Ovary (tissue), 9 donors: ENCODE results near the gene CIROP. TPM values are rescaled to one million over a fixed set of nuclear protein-coding genes. Genes with fewer than 3 reads are reported as not detected.

Source experiments
- DNase-seq, 5 donors: peaks; one replicate each; pipeline ENCODE4 v3.0.0-alpha.2; 2019 to 2020
- H3K27ac ChIP-seq, 2 donors: fragments of 200-600 bp; one replicate each; pipeline versions ENCODE4 v1.5.1 to v1.8.0; 2019 to 2022
- H3K27me3 ChIP-seq: fragments of 200-600 bp; one replicate; pipeline ENCODE4 v1.8.0; 2022
- H3K36me3 ChIP-seq: fragments of 200-600 bp; sonication (generic); one replicate; pipeline ENCODE4 v1.5.1; 2019
- H3K4me1 ChIP-seq: one replicate; pipeline ENCODE4 v1.8.1; 2013; ENCODE audit warnings: mild to moderate bottlenecking, moderate library complexity; ENCODE audit not compliant: insufficient read depth
- H3K4me3 ChIP-seq: fragments of 200-600 bp; sonication (generic); one replicate; pipeline ENCODE4 v1.5.1; 2017
- H3K9me3 ChIP-seq, 2 donors: fragments of 200-600 bp in 1 of 2; sonication (generic) in 1 of 2; one replicate each; pipeline versions ENCODE4 v1.5.1 to v1.8.1; 2013 to 2019; ENCODE audit warnings: mild to moderate bottlenecking in 1 of 2, moderate library complexity in 1 of 2
- EP300 ChIP-seq: sonication (generic); formaldehyde crosslinking; IDR thresholded peaks from one replicate; pipeline ENCODE4 v1.6.1; 2017; ENCODE audit warnings: antibody characterized with exemption
- POLR2A ChIP-seq: fragments of 450-650 bp; IDR thresholded peaks from one replicate; pipeline ENCODE4 v1.6.1; 2017; ENCODE audit warnings: antibody characterized with exemption, mild to moderate bottlenecking, moderate library complexity
- WGBS, 3 donors: extraction: QIAGEN DNeasy Blood & Tissue Kit in 1 of 3; methylation state at CpG; one replicate each; pipeline versions ENCODE4 v1.1.5 to v1.1.7; 2013 to 2017; 5-methylcytosine and 5-hydroxymethylcytosine counted together
- intact Hi-C, 4 donors: fragments of 100-400 bp; cut with DNase I; formaldehyde crosslinking; loops; one replicate each; pipeline versions ENCODE4 v1.11.0 to v1.15.1; 2022 to 2023
- polyA plus RNA-seq, 2 donors: library from polyadenylated mRNA; stranded (reverse); fragments of 200-250 nt in 1 of 2; fragments of 350-450 nt in 1 of 2; fragmentation: Illumina TruSeq in 1 of 2; extraction: RNeasy Lipid Tissue Mini Kit (QIAGEN cat#74804) in 1 of 2; gene quantifications; one replicate each; pipeline ENCODE4 v1.2.3, GENCODE V29; 2013 to 2014
- total RNA-seq, 7 donors: library from RNA; depleted of rRNA in 2 of 7; stranded (reverse); fragments of >200 nt in 2 of 7; fragmentation: NEBNext Ultra II Directional in 3 of 7; extraction: Animal tissue kit (Norgen Biotek cat#: 25700) in 3 of 7; gene quantifications; one replicate each; pipeline versions ENCODE4 v1.1.0 to v1.2.4, GENCODE V29; 2016 to 2023
- TF ChIP-seq, protein P1 (sequence below), 3 donors: fragments of 450-650 bp in 2 of 3; fragments of 200-600 bp in 1 of 3; IDR thresholded peaks; one replicate each; pipeline versions ENCODE4 v1.5.1 to v1.8.0; 2016 to 2022; ENCODE audit warnings: antibody characterized with exemption in 3 of 3, mild to moderate bottlenecking in 1 of 3
- donor health status: DM: no; HTN: no; CAD: no; lungs with moderate emphysema.
- donor health status: DM: no; HTN: no; CAD: no.
- donor health status: Bipolar disorder and iron deficiency.
- donor health status: DM: yes; HTN: yes; CAD: no.
- donor health status: DM: no; HTN: no; CAD: no.
- donor health status: DM: yes; HTN: yes; CAD: no.

The CIROP gene
- total and polyA plus RNA-seq, 9 donors, result not detected

DNA sequence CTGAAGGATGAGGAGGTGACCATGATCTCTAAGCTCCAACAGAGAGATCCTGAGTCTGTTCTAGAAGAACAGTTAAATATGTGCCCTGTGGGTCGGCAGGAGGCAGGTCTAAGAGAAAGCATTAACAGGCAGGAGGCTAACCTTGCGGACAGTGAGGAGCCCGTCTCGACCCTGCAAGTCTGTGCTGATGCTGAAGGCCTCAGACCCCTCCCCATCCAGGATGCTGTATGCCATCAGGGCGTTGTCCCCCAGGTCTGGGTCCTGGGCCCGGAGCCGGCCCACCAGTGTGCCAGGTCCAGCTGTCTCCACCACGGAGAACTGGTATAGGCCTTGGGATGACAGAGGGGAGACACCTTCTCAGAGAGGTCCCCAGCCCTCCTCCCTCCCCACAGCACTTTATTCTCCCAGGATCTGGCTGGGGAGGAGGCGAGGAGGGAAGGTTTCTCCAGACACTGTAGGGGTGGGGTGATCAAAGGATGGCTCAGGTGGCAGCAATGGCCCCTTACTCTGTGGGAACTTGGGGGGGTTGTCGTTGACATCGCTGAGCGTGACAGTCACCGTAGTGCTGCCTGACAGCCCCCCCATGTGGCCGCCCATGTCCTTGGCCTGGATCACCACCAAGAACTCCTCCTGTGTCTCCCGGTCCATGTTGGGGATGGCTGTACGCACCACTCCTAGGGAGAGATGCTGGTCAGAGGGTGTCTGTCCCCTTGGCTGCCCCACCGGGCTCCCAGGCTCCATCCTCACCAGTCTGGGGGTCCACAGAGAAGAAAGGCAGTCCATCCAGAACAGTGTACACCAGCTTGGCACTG lies 50.6 kb downstream of the CIROP start:
- Histone ChIP-seq H3K27me3 (no peaks in the 10 kb centered on the region), H3K4me3 (no peak overlapping the region), H3K36me3 (no peaks in the 10 kb centered on the region), H3K4me1 (no peaks in the 10 kb centered on the region), H3K9me3 (no peaks in the 10 kb centered on the region), H3K27ac (no peak overlapping the region)
- DNase-seq, result peak in 2 of 5 donors; percentile 25 to 40
- 81 to 84% (median 81%) methylated on average over 16 to 17 of the region's 17 CpGs for WGBS, 3 donors
- TF ChIP-seq EP300, result no peak
- TF ChIP-seq, protein P1, sequence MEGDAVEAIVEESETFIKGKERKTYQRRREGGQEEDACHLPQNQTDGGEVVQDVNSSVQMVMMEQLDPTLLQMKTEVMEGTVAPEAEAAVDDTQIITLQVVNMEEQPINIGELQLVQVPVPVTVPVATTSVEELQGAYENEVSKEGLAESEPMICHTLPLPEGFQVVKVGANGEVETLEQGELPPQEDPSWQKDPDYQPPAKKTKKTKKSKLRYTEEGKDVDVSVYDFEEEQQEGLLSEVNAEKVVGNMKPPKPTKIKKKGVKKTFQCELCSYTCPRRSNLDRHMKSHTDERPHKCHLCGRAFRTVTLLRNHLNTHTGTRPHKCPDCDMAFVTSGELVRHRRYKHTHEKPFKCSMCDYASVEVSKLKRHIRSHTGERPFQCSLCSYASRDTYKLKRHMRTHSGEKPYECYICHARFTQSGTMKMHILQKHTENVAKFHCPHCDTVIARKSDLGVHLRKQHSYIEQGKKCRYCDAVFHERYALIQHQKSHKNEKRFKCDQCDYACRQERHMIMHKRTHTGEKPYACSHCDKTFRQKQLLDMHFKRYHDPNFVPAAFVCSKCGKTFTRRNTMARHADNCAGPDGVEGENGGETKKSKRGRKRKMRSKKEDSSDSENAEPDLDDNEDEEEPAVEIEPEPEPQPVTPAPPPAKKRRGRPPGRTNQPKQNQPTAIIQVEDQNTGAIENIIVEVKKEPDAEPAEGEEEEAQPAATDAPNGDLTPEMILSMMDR (IDR thresholded peaks at IDR 0.05), result no peak
- no peak for TF ChIP-seq POLR2A
- intact Hi-C loops, result loop anchor here in 1 of 4 donors (5.0 kb wide), 1 partner anchor 57 kb away; no protein-coding TSS in a partner anchor

DNA sequence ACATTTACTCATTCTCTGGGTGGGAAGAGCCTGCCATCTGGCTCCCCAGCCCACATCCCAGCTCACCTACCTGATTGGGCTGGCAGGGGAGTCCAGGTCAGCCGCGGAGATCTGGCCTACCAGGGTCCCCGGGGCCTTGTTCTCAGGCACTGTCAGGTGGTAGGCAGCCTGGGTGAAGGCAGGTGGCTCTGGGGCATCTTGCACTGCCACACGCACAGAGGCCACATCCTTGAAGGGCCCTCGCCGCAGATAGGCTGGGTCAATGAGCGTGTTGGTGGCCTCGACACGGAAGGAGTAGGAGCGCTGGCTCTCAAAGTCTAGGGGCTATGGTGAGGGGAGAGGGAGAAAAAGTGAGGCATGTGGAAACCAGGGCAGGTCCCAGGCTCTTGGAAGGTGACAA lies 51.4 kb downstream of the CIROP start:
- H3K4me1 ChIP-seq, result no peaks in the 10 kb centered on the region
- TF ChIP-seq POLR2A, result no peak
- no peak for TF ChIP-seq EP300
- TF ChIP-seq, protein P1 (IDR thresholded peaks at IDR 0.05), result no peak
- H3K9me3 ChIP-seq, result no peaks in the 10 kb centered on the region
- intact Hi-C loops, result loop anchor here in 1 of 4 donors (5.0 kb wide), 1 partner anchor 56 kb away; no protein-coding TSS in a partner anchor
- DNase-seq, result peak in 1 of 5 donors; percentile 29
- no peaks in the 10 kb centered on the region for H3K27me3 ChIP-seq
- no peaks in the 10 kb centered on the region for H3K36me3 ChIP-seq
- 94 to 96% (median 96%) methylated on average over 10 of the region's 10 CpGs for WGBS, 3 donors
- H3K27ac ChIP-seq, result no peak overlapping the region
- no peak overlapping the region for H3K4me3 ChIP-seq

DNA sequence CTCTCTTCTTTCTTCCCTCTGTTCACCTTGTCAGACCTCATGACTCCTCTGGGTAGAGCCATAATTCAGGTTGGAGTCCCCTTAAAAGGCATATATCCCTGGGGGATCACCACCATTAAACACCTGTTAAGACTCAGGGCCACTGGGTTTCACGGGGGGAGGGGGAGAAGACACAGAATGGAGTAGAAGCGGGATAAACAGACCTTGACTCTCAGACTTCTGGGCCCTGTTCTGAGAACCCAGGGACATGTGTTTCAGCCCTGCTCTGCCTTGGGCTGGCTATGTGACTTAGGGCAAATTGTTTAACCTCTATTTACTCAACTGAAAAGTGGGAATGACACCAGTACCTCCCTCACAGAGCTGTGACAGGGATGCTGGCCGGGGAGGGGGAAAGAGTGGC lies 52.1 kb downstream of the CIROP start:
- intact Hi-C loops, result loop anchor here in 1 of 4 donors (5.0 kb wide), 1 partner anchor 55 kb away; no protein-coding TSS in a partner anchor
- Histone ChIP-seq H3K36me3 (no peaks in the 10 kb centered on the region), H3K4me3 (no peak overlapping the region), H3K9me3 (no peaks in the 10 kb centered on the region), H3K27ac (no peak overlapping the region), H3K4me1 (no peaks in the 10 kb centered on the region), H3K27me3 (no peaks in the 10 kb centered on the region)
- DNase-seq, result peak in 1 of 5 donors; percentile 4
- no peak for TF ChIP-seq EP300
- no peak for TF ChIP-seq POLR2A
- WGBS, 3 donors, result 63 to 70% (median 68%) methylated on average over 3 of the region's 3 CpGs

DNA sequence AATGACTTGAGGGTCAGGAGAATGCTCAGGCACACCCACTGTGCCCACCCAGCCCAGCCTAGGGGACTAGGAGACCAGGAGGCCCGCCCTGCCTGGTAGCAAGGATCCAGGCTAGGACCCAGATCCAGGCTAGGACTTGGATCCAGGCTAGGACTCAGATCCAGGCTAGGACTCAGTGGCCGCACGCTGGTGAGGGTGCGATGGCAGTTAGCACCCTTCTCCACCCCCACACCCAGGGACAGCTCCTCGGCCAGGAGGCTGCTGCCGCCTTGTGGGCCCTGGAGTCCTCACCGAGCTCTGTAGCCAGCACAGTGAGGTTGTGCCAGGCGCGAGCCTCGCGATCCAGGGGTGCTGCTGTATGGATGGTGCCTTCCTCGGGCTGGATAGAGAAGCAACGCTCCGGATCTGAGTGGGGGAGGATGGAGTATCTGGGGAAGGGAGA lies 52.6 kb downstream of the CIROP start:
- 63 to 70% (median 63%) methylated on average over 14 of the region's 14 CpGs for WGBS, 3 donors
- intact Hi-C loops, result loop anchor here in 1 of 4 donors (5.0 kb wide), 1 partner anchor 55 kb away; no protein-coding TSS in a partner anchor
- Histone ChIP-seq H3K27me3 (no peaks in the 10 kb centered on the region), H3K4me1 (no peaks in the 10 kb centered on the region), H3K27ac (no peak overlapping the region), H3K9me3 (no peaks in the 10 kb centered on the region), H3K4me3 (no peak overlapping the region), H3K36me3 (no peaks in the 10 kb centered on the region)
- TF ChIP-seq, protein P1 (IDR thresholded peaks at IDR 0.05), result no peak
- TF ChIP-seq POLR2A (no peak), EP300 (no peak)
- peak in 2 of 5 donors; percentile 25 to 31 for DNase-seq
